AG10803 (cell line): ENCODE data around the gene PTPN13.

Source experiments
- DNase-seq: peaks from one replicate; pipeline ENCODE4 v3.0.0; 2010; ENCODE audit warnings: low read depth
- H3K4me3 ChIP-seq: 2 replicates; pipeline ENCODE4 v1.5.1; 2011; ENCODE audit warnings: mild to moderate bottlenecking, low read length, control low read depth
- CTCF ChIP-seq: conservative IDR thresholded peaks from 2 replicates; pipeline ENCODE4 v1.5.1; 2011; ENCODE audit warnings: mild to moderate bottlenecking, low read length, control low read depth, inconsistent platforms

The PTPN13 gene

GRCh38 chr4:86586626-86587380 is 7.3 kb upstream of the PTPN13 start:
- H3K4me3 ChIP-seq = no peak overlapping the region
- no peak for TF ChIP-seq CTCF
- DNase-seq = no peak

- DNase-seq = no peak
- no peak overlapping the region for H3K4me3 ChIP-seq
- TF ChIP-seq CTCF = no peak
Observed at GRCh38 chr4:86587381-86588140, 6.6 kb upstream of the PTPN13 start.

GRCh38 chr4:86592553-86593249 is 1.4 kb upstream of the PTPN13 start:
- no peak overlapping the region for H3K4me3 ChIP-seq
- DNase-seq = no peak
- TF ChIP-seq CTCF = no peak

- peak; percentile 46 for TF ChIP-seq CTCF
- peak; percentile 99 for DNase-seq
- H3K4me3 ChIP-seq = peak overlapping the region; percentile 95
Observed at GRCh38 chr4:86594559-86595425, 677 bp downstream of the PTPN13 start.

GRCh38 chr4:86595426-86595805 is 1.3 kb downstream of the PTPN13 start:
- no peak for TF ChIP-seq CTCF
- DNase-seq = no peak
- peak overlapping the region; percentile 95 for H3K4me3 ChIP-seq

GRCh38 chr4:86596807-86597206 is 2.7 kb downstream of the PTPN13 start:
- H3K4me3 ChIP-seq = peak overlapping the region; percentile 95
- TF ChIP-seq CTCF = no peak
- no peak for DNase-seq
